Urinary bladder (tissue), 4 donors: ENCODE measurements around the gene SYNE3. TPM values are rescaled to one million over a fixed set of nuclear protein-coding genes. Genes with fewer than 3 reads are reported as not detected.

Experiments
- DNase-seq: peaks from one replicate; pipeline ENCODE4 v3.0.0-alpha.2; 2015; ENCODE audit errors: extremely low spot score
- H3K27ac ChIP-seq: one replicate; pipeline ENCODE4 v1.5.1; 2013; ENCODE audit warnings: low read depth, mild to moderate bottlenecking, moderate library complexity
- H3K36me3 ChIP-seq: one replicate; pipeline ENCODE4 v1.6.1; 2013; ENCODE audit warnings: mild to moderate bottlenecking, moderate library complexity; ENCODE audit not compliant: insufficient read depth
- H3K4me1 ChIP-seq: one replicate; pipeline ENCODE4 v1.6.1; 2013; ENCODE audit warnings: mild to moderate bottlenecking, moderate library complexity; ENCODE audit not compliant: insufficient read depth
- H3K4me3 ChIP-seq: one replicate; pipeline ENCODE4 v1.5.1; 2013; ENCODE audit warnings: low read depth, low read length
- WGBS: extraction: QIAGEN DNeasy Blood & Tissue Kit; methylation state at CpG from one replicate; pipeline ENCODE4 v1.1.7; 2013; 5-methylcytosine and 5-hydroxymethylcytosine counted together
- polyA plus RNA-seq: library from polyadenylated mRNA; stranded (reverse); fragments of 200-250 nt; gene quantifications from one replicate; pipeline ENCODE4 v1.2.3, GENCODE V29; 2013
- total RNA-seq: library from RNA; depleted of rRNA; stranded (reverse); fragments of >200 nt; gene quantifications from one replicate; pipeline ENCODE4 v1.2.3, GENCODE V29; 2014
- donor health status: healthy with polysubstance abuse.
- donor health status: healthy.

The SYNE3 gene
- total and polyA plus RNA-seq, 2 donors, result 4.5 to 14.6 TPM

- Histone ChIP-seq H3K36me3 (no peaks in the 10 kb centered on the region), H3K4me1 (peaks cover 3% of the 10 kb centered on the region), H3K27ac (no peak overlapping the region), H3K4me3 (no peak overlapping the region)
- WGBS, result 41% methylated on average over 9 of the region's 9 CpGs
- no peak for DNase-seq
These were observed 17.7 kb downstream of the SYNE3 start for GRCh38 chr14:95498622-95499353.

- no peak for DNase-seq
- Histone ChIP-seq H3K4me1 (peaks cover 3% of the 10 kb centered on the region), H3K4me3 (no peak overlapping the region), H3K36me3 (no peaks in the 10 kb centered on the region), H3K27ac (no peak overlapping the region)
- 36% methylated on average over 9 of the region's 9 CpGs for WGBS
These were observed 18.9 kb downstream of the SYNE3 start for GRCh38 chr14:95497561-95498011.

- peaks cover 2% of the 10 kb centered on the region for H3K4me1 ChIP-seq
- 18% methylated on average over 4 of the region's 4 CpGs for WGBS
- no peak overlapping the region for H3K4me3 ChIP-seq
- DNase-seq, result no peak
- no peaks in the 10 kb centered on the region for H3K36me3 ChIP-seq
- no peak overlapping the region for H3K27ac ChIP-seq
These were observed 19.7 kb downstream of the SYNE3 start for GRCh38 chr14:95496690-95497259.

- Histone ChIP-seq H3K4me3 (no peak overlapping the region), H3K4me1 (no peaks in the 10 kb centered on the region), H3K36me3 (no peaks in the 10 kb centered on the region), H3K27ac (peak overlapping the region; percentile 48)
- 25% methylated on average over 4 of the region's 4 CpGs for WGBS
- no peak for DNase-seq
These were observed 20.3 kb downstream of the SYNE3 start for GRCh38 chr14:95496111-95496681.

GRCh38 chr14:95495538-95496025, 20.9 kb downstream of the SYNE3 start:
- WGBS, result 78% methylated on average over 8 of the region's 8 CpGs
- DNase-seq, result no peak
- Histone ChIP-seq H3K4me1 (no peaks in the 10 kb centered on the region), H3K27ac (peak overlapping the region; percentile 48), H3K36me3 (no peaks in the 10 kb centered on the region), H3K4me3 (no peak overlapping the region)

- Histone ChIP-seq H3K4me3 (no peak overlapping the region), H3K36me3 (no peaks in the 10 kb centered on the region), H3K4me1 (no peaks in the 10 kb centered on the region), H3K27ac (no peak overlapping the region)
- 97% methylated on average over 3 of the region's 3 CpGs for WGBS
- no peak for DNase-seq
These were observed 21.4 kb downstream of the SYNE3 start for GRCh38 chr14:95495076-95495475.

- H3K27ac ChIP-seq, result no peak overlapping the region
- H3K4me3 ChIP-seq, result no peak overlapping the region
- no peaks in the 10 kb centered on the region for H3K36me3 ChIP-seq
- no peak for DNase-seq
- H3K4me1 ChIP-seq, result no peaks in the 10 kb centered on the region
- WGBS, result 95% methylated on average over 4 of the region's 4 CpGs
These were observed 22.0 kb downstream of the SYNE3 start for GRCh38 chr14:95494456-95494855.

GRCh38 chr14:95493976-95494375, 22.5 kb downstream of the SYNE3 start:
- WGBS, result 95% methylated on average over 4 of the region's 4 CpGs
- no peak overlapping the region for H3K27ac ChIP-seq
- DNase-seq, result no peak
- H3K4me1 ChIP-seq, result no peaks in the 10 kb centered on the region
- no peaks in the 10 kb centered on the region for H3K36me3 ChIP-seq
- no peak overlapping the region for H3K4me3 ChIP-seq

GRCh38 chr14:95493503-95493902, 22.9 kb downstream of the SYNE3 start:
- H3K4me3 ChIP-seq, result no peak overlapping the region
- H3K36me3 ChIP-seq, result no peaks in the 10 kb centered on the region
- whole genome bisulfite sequencing, result 95% methylated on average over 5 of the region's 5 CpGs
- no peak for DNase-seq
- no peaks in the 10 kb centered on the region for H3K4me1 ChIP-seq
- no peak overlapping the region for H3K27ac ChIP-seq

- Histone ChIP-seq H3K4me1 (no peaks in the 10 kb centered on the region), H3K36me3 (no peaks in the 10 kb centered on the region), H3K27ac (no peak overlapping the region), H3K4me3 (no peak overlapping the region)
- 88% methylated on average over 2 of the region's 2 CpGs for WGBS
- no peak for DNase-seq
These were observed 24.4 kb downstream of the SYNE3 start for GRCh38 chr14:95491936-95492608.

- Histone ChIP-seq H3K4me3 (no peak overlapping the region), H3K36me3 (no peaks in the 10 kb centered on the region), H3K27ac (no peak overlapping the region), H3K4me1 (no peaks in the 10 kb centered on the region)
- 60% methylated on average over 10 of the region's 10 CpGs for WGBS
- DNase-seq, result no peak
These were observed 25.6 kb downstream of the SYNE3 start for GRCh38 chr14:95490727-95491451.

GRCh38 chr14:95490138-95490509, 26.3 kb downstream of the SYNE3 start:
- no peak for DNase-seq
- Histone ChIP-seq H3K36me3 (no peaks in the 10 kb centered on the region), H3K4me3 (no peak overlapping the region), H3K4me1 (no peaks in the 10 kb centered on the region), H3K27ac (no peak overlapping the region)
- WGBS, result 90% methylated on average over 5 of the region's 5 CpGs
